CD4-positive, alpha-beta T cell treated with Interleukin-21 for 1 hour (primary cell): ENCODE results near the gene OAS3.

Experiments used
- DNase-seq: peaks from one replicate; pipeline ENCODE4 v3.0.0-alpha.2; 2020

The OAS3 gene

GRCh38 chr12:112961074-112961473, 22.8 kb downstream of the OAS3 start:
- no peak for DNase-seq

GRCh38 chr12:112961536-112961935, 23.3 kb downstream of the OAS3 start:
- no peak for DNase-seq

- DNase-seq: no peak
These were observed 24.3 kb downstream of the OAS3 start for GRCh38 chr12:112962561-112962960.

- no peak for DNase-seq
These were observed 25.1 kb downstream of the OAS3 start for GRCh38 chr12:112963227-112963861.

DNA sequence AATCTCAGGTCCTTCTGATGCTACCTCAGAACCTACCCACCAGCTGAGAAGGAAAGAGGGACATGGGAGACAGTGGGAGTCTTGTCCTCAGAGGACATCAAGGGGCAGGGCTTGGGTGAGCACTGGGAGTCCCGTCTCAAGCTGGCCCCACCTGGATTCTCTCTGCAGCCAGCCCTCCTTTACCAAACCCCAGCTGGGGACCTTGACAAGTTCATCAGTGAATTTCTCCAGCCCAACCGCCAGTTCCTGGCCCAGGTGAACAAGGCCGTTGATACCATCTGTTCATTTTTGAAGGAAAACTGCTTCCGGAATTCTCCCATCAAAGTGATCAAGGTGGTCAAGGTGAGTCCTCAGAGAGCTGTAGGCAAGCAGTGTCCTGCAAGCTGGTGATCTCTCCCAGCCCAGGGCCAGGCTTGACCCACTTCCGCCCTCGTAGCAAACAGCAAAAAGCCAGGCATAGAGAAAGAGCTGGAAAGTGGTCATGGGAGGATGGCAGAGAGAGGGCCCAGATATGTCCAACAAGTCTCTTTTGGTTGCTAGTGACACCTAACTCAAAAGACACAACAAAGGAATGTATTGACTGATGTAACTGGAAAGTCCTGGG, 25.9 kb downstream of the OAS3 start:
- DNase-seq: no peak

DNA sequence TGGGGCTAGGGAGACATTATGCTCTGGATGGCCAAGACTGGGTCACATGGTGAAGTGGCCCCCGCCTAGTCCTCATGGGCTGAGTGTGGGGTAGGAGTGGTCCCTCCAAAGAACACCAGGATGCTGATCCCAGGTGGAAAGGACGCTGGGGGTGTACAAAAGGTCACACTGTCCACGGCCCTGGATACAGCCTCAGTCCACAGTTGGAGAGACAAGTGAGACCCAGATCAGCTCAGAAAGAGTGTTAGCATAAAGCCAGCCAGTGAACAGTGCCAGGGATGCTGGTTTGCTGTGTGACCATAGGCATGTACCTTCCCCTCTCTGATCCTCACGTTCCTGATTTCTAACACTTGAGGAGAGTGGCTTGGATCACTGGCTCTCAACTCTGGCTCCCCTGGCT, 26.6 kb downstream of the OAS3 start:
- no peak for DNase-seq

DNA sequence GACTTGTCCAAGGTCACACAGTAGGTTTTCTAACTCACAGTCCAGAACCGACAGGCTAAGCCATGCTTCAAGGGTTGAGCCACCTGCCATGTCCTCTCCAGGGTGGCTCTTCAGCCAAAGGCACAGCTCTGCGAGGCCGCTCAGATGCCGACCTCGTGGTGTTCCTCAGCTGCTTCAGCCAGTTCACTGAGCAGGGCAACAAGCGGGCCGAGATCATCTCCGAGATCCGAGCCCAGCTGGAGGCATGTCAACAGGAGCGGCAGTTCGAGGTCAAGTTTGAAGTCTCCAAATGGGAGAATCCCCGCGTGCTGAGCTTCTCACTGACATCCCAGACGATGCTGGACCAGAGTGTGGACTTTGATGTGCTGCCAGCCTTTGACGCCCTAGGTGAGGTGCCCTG, 27.4 kb downstream of the OAS3 start:
- no peak for DNase-seq

DNA sequence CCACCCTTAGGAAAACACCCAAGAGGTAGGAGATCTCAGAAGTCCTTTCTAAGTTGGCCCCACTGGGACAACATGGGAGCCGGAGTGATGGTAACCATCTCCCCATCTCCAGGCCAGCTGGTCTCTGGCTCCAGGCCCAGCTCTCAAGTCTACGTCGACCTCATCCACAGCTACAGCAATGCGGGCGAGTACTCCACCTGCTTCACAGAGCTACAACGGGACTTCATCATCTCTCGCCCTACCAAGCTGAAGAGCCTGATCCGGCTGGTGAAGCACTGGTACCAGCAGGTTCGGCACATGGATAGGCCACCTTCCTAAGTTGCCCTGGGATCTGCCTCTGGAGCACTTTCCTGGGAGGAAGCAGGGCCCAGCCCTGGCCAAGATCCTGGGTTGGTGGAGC, 29.0 kb downstream of the OAS3 start:
- DNase-seq: no peak

- DNase-seq: no peak
These were observed 29.6 kb downstream of the OAS3 start for GRCh38 chr12:112967858-112968257.

DNA sequence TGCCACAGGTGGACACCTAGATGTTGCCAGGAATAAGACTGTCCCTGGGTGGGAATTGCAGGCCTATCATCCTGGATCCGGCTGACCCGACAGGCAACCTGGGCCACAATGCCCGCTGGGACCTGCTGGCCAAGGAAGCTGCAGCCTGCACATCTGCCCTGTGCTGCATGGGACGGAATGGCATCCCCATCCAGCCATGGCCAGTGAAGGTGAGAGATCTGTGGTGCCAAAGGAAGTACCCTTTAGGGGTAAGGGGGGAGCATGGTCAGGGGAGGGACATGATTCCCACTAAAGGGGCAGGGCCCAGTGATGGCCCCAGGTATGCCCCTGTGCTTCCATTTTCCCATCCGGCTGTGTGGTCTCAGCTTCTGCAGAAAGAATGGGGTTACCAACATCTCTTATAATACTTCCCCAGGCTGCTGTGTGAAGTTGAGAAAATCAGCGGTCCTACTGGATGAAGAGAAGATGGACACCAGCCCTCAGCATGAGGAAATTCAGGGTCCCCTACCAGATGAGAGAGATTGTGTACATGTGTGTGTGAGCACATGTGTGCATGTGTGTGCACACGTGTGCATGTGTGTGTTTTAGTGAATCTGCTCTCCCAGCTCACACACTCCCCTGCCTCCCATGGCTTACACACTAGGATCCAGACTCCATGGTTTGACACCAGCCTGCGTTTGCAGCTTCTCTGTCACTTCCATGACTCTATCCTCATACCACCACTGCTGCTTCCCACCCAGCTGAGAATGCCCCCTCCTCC, 31.5 kb downstream of the OAS3 start:
- DNase-seq: no peak

DNA sequence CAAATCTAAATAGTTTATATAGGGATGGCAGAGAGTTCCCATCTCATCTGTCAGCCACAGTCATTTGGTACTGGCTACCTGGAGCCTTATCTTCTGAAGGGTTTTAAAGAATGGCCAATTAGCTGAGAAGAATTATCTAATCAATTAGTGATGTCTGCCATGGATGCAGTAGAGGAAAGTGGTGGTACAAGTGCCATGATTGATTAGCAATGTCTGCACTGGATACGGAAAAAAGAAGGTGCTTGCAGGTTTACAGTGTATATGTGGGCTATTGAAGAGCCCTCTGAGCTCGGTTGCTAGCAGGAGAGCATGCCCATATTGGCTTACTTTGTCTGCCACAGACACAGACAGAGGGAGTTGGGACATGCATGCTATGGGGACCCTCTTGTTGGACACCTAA, 32.1 kb downstream of the OAS3 start:
- no peak for DNase-seq

- no peak for DNase-seq
These were observed 33.0 kb downstream of the OAS3 start for GRCh38 chr12:112971248-112971647.

DNA sequence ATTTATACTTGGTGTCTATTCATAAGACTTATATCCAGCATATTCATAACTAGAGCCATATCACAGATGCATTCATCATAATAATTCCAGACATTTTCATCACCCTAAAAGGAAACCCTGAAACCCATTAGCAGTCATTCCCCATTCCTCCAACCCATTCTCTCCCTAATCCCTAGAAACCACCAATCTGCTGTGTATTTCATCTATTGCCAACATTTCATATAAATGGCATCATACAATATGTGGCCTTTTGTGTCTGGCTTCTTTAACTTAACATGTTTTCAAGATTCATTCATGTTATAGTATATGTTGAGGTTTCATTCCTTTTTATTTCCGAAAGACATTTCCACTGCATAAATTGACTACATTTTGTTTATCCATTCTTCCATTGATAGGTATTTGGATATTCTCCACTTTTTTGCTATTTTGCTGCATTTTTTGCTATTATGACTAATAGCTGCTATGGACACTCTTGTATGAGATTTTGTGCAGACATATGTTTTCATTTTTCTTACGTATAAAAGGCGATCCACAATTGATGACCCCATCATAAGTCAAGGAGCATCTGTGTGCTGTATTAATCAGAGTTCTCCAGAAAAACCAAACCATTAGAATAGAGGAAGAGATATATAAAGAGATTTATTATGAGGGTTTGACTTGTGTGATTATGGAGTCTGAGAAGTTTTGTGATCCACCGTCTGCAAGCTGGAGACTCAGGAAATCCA, 34.9 kb downstream of the OAS3 start:
- no peak for DNase-seq

DNA sequence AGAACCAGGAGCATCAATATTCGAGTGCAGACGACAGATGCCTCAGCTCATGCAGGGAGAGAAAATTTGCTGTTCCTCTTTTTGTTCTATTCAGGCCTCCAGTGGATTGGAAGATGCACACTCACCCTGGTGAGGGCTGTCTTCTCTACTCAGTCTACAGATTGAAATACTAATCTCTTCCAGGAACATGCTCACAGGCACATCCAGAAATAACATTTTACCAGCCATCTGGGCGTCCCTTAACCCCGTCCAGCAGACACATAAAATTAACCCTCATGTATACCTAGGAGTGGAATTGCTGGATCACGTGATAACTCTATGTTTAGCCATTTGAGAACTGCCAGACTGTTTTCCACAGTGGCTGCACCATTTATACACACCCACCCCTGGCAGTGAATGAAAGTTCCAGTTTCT, 35.6 kb downstream of the OAS3 start:
- no peak for DNase-seq

GRCh38 chr12:112974904-112975303, 36.6 kb downstream of the OAS3 start:
- DNase-seq: no peak

- no peak for DNase-seq
These were observed 38.9 kb downstream of the OAS3 start for GRCh38 chr12:112977139-112977538.

GRCh38 chr12:112977641-112978040, 39.4 kb downstream of the OAS3 start:
- DNase-seq: no peak

GRCh38 chr12:112978163-112979040, 40.1 kb downstream of the OAS3 start, which contains the start of gene OAS2:
Gene OAS2 (plus strand): TSS chr12:112978519. CDS start chr12:112978609, 90 bp downstream.
- peak; percentile 87 for DNase-seq

- peak; percentile 55 for DNase-seq
These were observed 40.9 kb downstream of the OAS3 start for GRCh38 chr12:112979041-112979680.

DNA sequence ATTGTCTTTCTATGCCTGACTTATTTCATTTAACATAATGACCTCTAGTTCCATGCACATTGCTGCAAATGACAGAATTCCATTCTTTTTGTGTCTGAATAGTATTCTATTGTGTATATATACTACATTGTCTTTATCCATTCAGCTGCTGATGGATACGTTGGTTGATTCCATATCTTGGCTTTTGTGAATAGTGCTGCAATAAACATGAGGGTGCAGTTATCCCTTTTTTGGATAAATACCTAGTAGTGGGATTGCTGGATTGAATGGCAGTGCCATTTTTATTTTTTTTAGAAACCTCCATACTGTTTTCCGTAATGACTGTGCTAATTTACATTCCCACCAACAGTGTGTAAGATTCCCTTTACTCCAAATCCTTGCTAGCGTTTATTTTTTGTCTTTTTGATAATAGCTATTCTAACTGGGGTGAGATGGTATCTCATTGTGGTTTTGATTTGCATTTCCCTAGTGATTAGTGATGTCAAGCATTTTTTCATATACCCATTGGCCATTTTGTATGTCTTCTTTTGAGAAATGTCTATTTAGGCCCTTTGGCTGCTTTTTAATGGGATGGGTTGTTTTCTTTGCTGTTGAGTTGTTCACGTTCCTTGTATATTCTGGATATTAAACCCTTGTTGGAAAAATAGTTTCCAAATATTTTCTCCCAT, 42.4 kb downstream of the OAS3 start:
- peak; percentile 68 for DNase-seq

DNA sequence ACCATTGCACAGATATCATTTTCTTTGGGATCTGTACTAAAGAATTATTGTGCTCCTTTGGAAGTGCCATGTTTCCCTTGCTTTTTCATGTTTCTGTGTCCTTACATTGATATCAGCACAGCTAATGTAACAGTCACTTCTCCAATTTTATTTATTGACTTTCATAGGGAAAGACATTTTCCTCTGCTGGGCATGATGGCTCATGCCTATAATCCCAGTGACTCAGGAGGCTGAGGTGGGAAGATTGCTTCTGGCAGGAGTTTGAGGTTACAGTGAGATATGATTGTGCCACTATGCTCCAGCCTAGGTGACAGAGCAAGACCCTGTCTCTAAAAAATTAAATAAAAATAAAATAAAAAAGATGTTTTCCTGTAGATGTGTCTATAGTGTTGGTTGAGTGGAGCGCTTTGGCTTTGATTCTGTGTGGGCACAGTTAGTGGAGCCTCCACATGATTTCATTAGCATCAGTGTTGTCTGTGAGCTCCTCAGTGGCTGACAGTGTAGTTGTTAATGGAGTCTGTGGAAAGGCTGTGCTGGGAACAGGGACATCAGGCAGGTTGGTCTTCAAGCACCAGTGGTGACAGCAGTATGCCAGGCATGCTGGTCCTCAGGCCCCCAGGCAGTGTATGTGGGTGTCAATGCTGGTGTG, 47.5 kb downstream of the OAS3 start:
- DNase-seq: no peak
